ENCODE results near the gene TBC1D1.

GRCh38 chr4:38153387-38153760 is 262.5 kb downstream of the TBC1D1 start:
- TF ChIP-seq POLR2A (IDR thresholded peaks at IDR 0.05) (no peak), CTCF (IDR thresholded peaks at IDR 0.05 in 4 of 5, conservative IDR thresholded peaks at IDR 0.05 in 1 of 5) (no peak)
